Activated CD4-positive, alpha-beta T cell treated with anti-CD3 and anti-CD28 coated beads for 36 hours (primary cell): ENCODE results near the gene CCDC182. TPM values are rescaled to one million over a fixed set of nuclear protein-coding genes. Genes with fewer than 3 reads are reported as not detected.

ENCODE experiments used
- ATAC-seq: fragments of 200-7000 bp; cut with Tn5 transposase; one replicate; pipeline ENCODE4 v1.10.0; 2021; ENCODE audit warnings: mild to moderate bottlenecking, moderate library complexity
- CTCF ChIA-PET: fragments of 350-600 bp; sonication (Branson Sonifier 250); formaldehyde crosslinking; loops from one replicate; lab custom pipeline; 2021; ENCODE audit warnings: antibody characterized with exemption; lab: Charles Lee
- POLR2A ChIA-PET: fragments of 350-600 bp; sonication (Branson Sonifier 250); formaldehyde crosslinking; loops from one replicate; lab custom pipeline; 2021; ENCODE audit warnings: antibody characterized with exemption, inconsistent platforms; lab: Charles Lee
- DNase-seq: peaks from one replicate; pipeline ENCODE4 v3.0.0-alpha.2; 2020
- H3K27ac Mint-ChIP-seq: one replicate; pipeline ENCODE4 v1.8.0; 2021; ENCODE audit warnings: mixed read lengths
- H3K27me3 Mint-ChIP-seq: one replicate; pipeline ENCODE4 v1.8.0; 2021; ENCODE audit warnings: mixed read lengths
- H3K36me3 Mint-ChIP-seq: one replicate; pipeline ENCODE4 v1.8.0; 2021; ENCODE audit warnings: low read depth, mixed read lengths
- H3K4me1 Mint-ChIP-seq: one replicate; pipeline ENCODE4 v1.8.0; 2021; ENCODE audit warnings: mixed read lengths
- H3K4me3 Mint-ChIP-seq: one replicate; pipeline ENCODE4 v1.8.0; 2021; ENCODE audit warnings: mild to moderate bottlenecking, moderate library complexity, mixed read lengths
- H3K9me3 Mint-ChIP-seq: one replicate; pipeline ENCODE4 v1.8.0; 2021; ENCODE audit warnings: low read depth, mixed read lengths
- intact Hi-C, 2 experiments: fragments of 100-400 bp; cut with DNase I in 1 of 2; cut with micrococcal nuclease in 1 of 2; formaldehyde crosslinking; loops; one replicate each; pipeline versions ENCODE4 v1.14.2 to v1.15.1; 2022 to 2024; cut with DNase I, micrococcal nuclease
- total RNA-seq, 2 experiments: library from RNA; stranded (reverse); gene quantifications; one replicate each; pipeline ENCODE4 v1.2.3, GENCODE V29; 2021

The CCDC182 gene
- total RNA-seq, 2 experiments from 2014 or later, result not detected

- ATAC-seq, result no peak
- H3K4me3 Mint-ChIP-seq, result no peak overlapping the region
- no peak for DNase-seq
- ChIA-PET POLR2A (no interaction called here), CTCF (interaction anchor here (0.5 to 3.9 kb wide), 3 partner anchors 40 to 618 kb away, joined by 3 to 26 read pairs (median 3); no protein-coding TSS in a partner anchor)
- H3K27ac Mint-ChIP-seq, result no peak overlapping the region
- H3K9me3 Mint-ChIP-seq, result no peaks in the 10 kb centered on the region
- H3K27me3 Mint-ChIP-seq, result peaks cover 5% of the 10 kb centered on the region
- no peaks in the 10 kb centered on the region for H3K36me3 Mint-ChIP-seq
- intact Hi-C loops, result loop anchor here (5.0 to 10.0 kb wide), 2 partner anchors 147 to 190 kb away; no protein-coding TSS in a partner anchor
- H3K4me1 Mint-ChIP-seq, result no peaks in the 10 kb centered on the region
These were observed 616 bp downstream of the CCDC182 start for GRCh38 chr17:57744195-57745170.

- Mint-ChIP-seq H3K4me3 (no peak overlapping the region), H3K27me3 (peaks cover 7% of the 10 kb centered on the region), H3K4me1 (no peaks in the 10 kb centered on the region), H3K36me3 (no peaks in the 10 kb centered on the region), H3K27ac (no peak overlapping the region), H3K9me3 (no peaks in the 10 kb centered on the region)
- ChIA-PET CTCF (interaction anchor here (0.6 to 1.4 kb wide), 8 partner anchors 26 to 497 kb away, joined by 3 to 5 read pairs (median 3); no protein-coding TSS in a partner anchor), POLR2A (no interaction called here)
- intact Hi-C loops, result loop anchor here in 1 of 2 experiments (1.0 to 10.0 kb wide), 2 partner anchors 185 to 609 kb away; no protein-coding TSS in a partner anchor
- no peak for DNase-seq
- ATAC-seq, result no peak
These were observed 4.9 kb downstream of the CCDC182 start for GRCh38 chr17:57740235-57740528.

- CTCF ChIA-PET, result interaction anchor here (0.8 to 1.4 kb wide), 9 partner anchors 8 to 496 kb away, joined by 3 to 5 read pairs (median 3); no protein-coding TSS in a partner anchor
- Mint-ChIP-seq H3K4me1 (no peaks in the 10 kb centered on the region), H3K27ac (no peak overlapping the region), H3K9me3 (no peaks in the 10 kb centered on the region), H3K36me3 (no peaks in the 10 kb centered on the region), H3K4me3 (no peak overlapping the region), H3K27me3 (peaks cover 7% of the 10 kb centered on the region)
- ATAC-seq (peak; percentile 61), DNase-seq (peak; percentile 14)
- intact Hi-C loops, result loop anchor here in 1 of 2 experiments (1.0 to 10.0 kb wide), 2 partner anchors 185 to 608 kb away; no protein-coding TSS in a partner anchor
- POLR2A ChIA-PET, result no interaction called here
These were observed 5.5 kb downstream of the CCDC182 start for GRCh38 chr17:57739402-57740234.

- DNase-seq, result no peak
- ChIA-PET POLR2A (no interaction called here), CTCF (no interaction called here)
- H3K4me1 Mint-ChIP-seq, result no peaks in the 10 kb centered on the region
- intact Hi-C loops, result no loop called here
- no peaks in the 10 kb centered on the region for H3K36me3 Mint-ChIP-seq
- H3K27ac Mint-ChIP-seq, result no peak overlapping the region
- no peak for ATAC-seq
- no peak overlapping the region for H3K4me3 Mint-ChIP-seq
- peaks cover 7% of the 10 kb centered on the region for H3K27me3 Mint-ChIP-seq
- no peaks in the 10 kb centered on the region for H3K9me3 Mint-ChIP-seq
These were observed 7.6 kb downstream of the CCDC182 start for GRCh38 chr17:57737450-57737849.

GRCh38 chr17:57735707-57736106 lies 9.4 kb downstream of the CCDC182 start:
- peak; percentile 28 for DNase-seq
- Mint-ChIP-seq H3K4me3 (no peak overlapping the region), H3K4me1 (no peaks in the 10 kb centered on the region), H3K9me3 (no peaks in the 10 kb centered on the region), H3K27me3 (peaks cover 3% of the 10 kb centered on the region), H3K36me3 (no peaks in the 10 kb centered on the region), H3K27ac (no peak overlapping the region)
- ChIA-PET CTCF (interaction anchor here (1.0 to 1.1 kb wide), 2 partner anchors 12 to 26 kb away, joined by 3 to 4 read pairs; no protein-coding TSS in a partner anchor), POLR2A (no interaction called here)
- peak; percentile 33 for ATAC-seq
- intact Hi-C loops, result no loop called here

- no peak overlapping the region for H3K4me3 Mint-ChIP-seq
- ATAC-seq (no peak), DNase-seq (no peak)
- ChIA-PET POLR2A (no interaction called here), CTCF (no interaction called here)
- H3K4me1 Mint-ChIP-seq, result no peaks in the 10 kb centered on the region
- H3K36me3 Mint-ChIP-seq, result no peaks in the 10 kb centered on the region
- no peak overlapping the region for H3K27ac Mint-ChIP-seq
- intact Hi-C loops, result no loop called here
- H3K27me3 Mint-ChIP-seq, result peaks cover 4% of the 10 kb centered on the region
- H3K9me3 Mint-ChIP-seq, result no peaks in the 10 kb centered on the region
These were observed 9.9 kb downstream of the CCDC182 start for GRCh38 chr17:57735230-57735629.

- Mint-ChIP-seq H3K36me3 (no peaks in the 10 kb centered on the region), H3K4me1 (no peaks in the 10 kb centered on the region), H3K27ac (no peak overlapping the region), H3K9me3 (no peaks in the 10 kb centered on the region), H3K27me3 (peaks cover 2% of the 10 kb centered on the region), H3K4me3 (no peak overlapping the region)
- ATAC-seq (no peak), DNase-seq (no peak)
- ChIA-PET CTCF (no interaction called here), POLR2A (no interaction called here)
- intact Hi-C loops, result no loop called here
These were observed 12.0 kb downstream of the CCDC182 start for GRCh38 chr17:57733085-57733484.

GRCh38 chr17:57732062-57732461 lies 13.0 kb downstream of the CCDC182 start:
- peaks cover 2% of the 10 kb centered on the region for H3K27me3 Mint-ChIP-seq
- DNase-seq (no peak), ATAC-seq (no peak)
- POLR2A ChIA-PET, result interaction anchor here (0.7 kb wide), 1 partner anchor 53 kb away, joined by 4 read pairs; no protein-coding TSS in a partner anchor
- no peak overlapping the region for H3K27ac Mint-ChIP-seq
- no peaks in the 10 kb centered on the region for H3K36me3 Mint-ChIP-seq
- H3K9me3 Mint-ChIP-seq, result no peaks in the 10 kb centered on the region
- intact Hi-C loops, result no loop called here
- no peak overlapping the region for H3K4me3 Mint-ChIP-seq
- CTCF ChIA-PET, result no interaction called here
- H3K4me1 Mint-ChIP-seq, result no peaks in the 10 kb centered on the region

GRCh38 chr17:57730026-57730701 lies 14.9 kb downstream of the CCDC182 start:
- Mint-ChIP-seq H3K27ac (no peak overlapping the region), H3K27me3 (peaks cover 2% of the 10 kb centered on the region), H3K36me3 (no peaks in the 10 kb centered on the region), H3K4me1 (no peaks in the 10 kb centered on the region), H3K4me3 (no peak overlapping the region), H3K9me3 (no peaks in the 10 kb centered on the region)
- intact Hi-C loops, result no loop called here
- CTCF ChIA-PET, result interaction anchor here (0.9 to 1.5 kb wide), 2 partner anchors 11 to 18 kb away, joined by 4 read pairs; no protein-coding TSS in a partner anchor
- DNase-seq (no peak), ATAC-seq (no peak)
- POLR2A ChIA-PET, result no interaction called here

- DNase-seq (no peak), ATAC-seq (no peak)
- Mint-ChIP-seq H3K4me3 (no peak overlapping the region), H3K9me3 (no peaks in the 10 kb centered on the region), H3K36me3 (no peaks in the 10 kb centered on the region), H3K27me3 (peaks cover 2% of the 10 kb centered on the region), H3K27ac (no peak overlapping the region), H3K4me1 (no peaks in the 10 kb centered on the region)
- ChIA-PET POLR2A (no interaction called here), CTCF (interaction anchor here (0.6 kb wide), 1 partner anchor 743 kb away, joined by 3 read pairs; no protein-coding TSS in a partner anchor)
- intact Hi-C loops, result no loop called here
These were observed 17.4 kb downstream of the CCDC182 start for GRCh38 chr17:57727630-57728175.
